Fibroblast of pulmonary artery (primary cell): ENCODE data around the gene MRTFA.
"Not testable (repeated sequence)": the region's sequence is repeated elsewhere in the genome, so short reads cannot be mapped to it uniquely, and the experiment has no call there.

ENCODE experiments used
- DNase-seq: peaks from one replicate; pipeline ENCODE4 v3.0.0-alpha.2; 2010; ENCODE audit warnings: low read depth
- H3K4me3 ChIP-seq: replicated peaks from 2 replicates; pipeline ENCODE4 v1.5.1; 2011; ENCODE audit warnings: low read depth, mild to moderate bottlenecking, control low read depth, low read length, moderate library complexity
- CTCF ChIP-seq: IDR thresholded peaks from 2 replicates; pipeline ENCODE4 v1.5.1; 2011; ENCODE audit warnings: mild to moderate bottlenecking, control low read depth, low read length, inconsistent platforms; ENCODE audit errors: missing control alignments

Gene MRTFA

GRCh38 chr22:40553014-40553554, 83.4 kb downstream of the MRTFA start:
- no peak overlapping the region for H3K4me3 ChIP-seq
- DNase-seq: no peak
- TF ChIP-seq CTCF: no peak

GRCh38 chr22:40552070-40552469, 84.4 kb downstream of the MRTFA start:
- no peak for TF ChIP-seq CTCF
- H3K4me3 ChIP-seq: no peak overlapping the region
- DNase-seq: no peak

- TF ChIP-seq CTCF: no peak
- no peak for DNase-seq
- no peak overlapping the region for H3K4me3 ChIP-seq
These were observed 88.8 kb downstream of the MRTFA start for GRCh38 chr22:40547729-40548143.

- no peak for DNase-seq
- TF ChIP-seq CTCF: no peak
- H3K4me3 ChIP-seq: no peak overlapping the region
These were observed 91.8 kb downstream of the MRTFA start for GRCh38 chr22:40544758-40545157.

- no peak for TF ChIP-seq CTCF
- no peak overlapping the region for H3K4me3 ChIP-seq
- DNase-seq: no peak
These were observed 93.5 kb downstream of the MRTFA start for GRCh38 chr22:40542821-40543540.

- no peak overlapping the region for H3K4me3 ChIP-seq
- DNase-seq: no peak
- TF ChIP-seq CTCF: no peak
These were observed 95.2 kb downstream of the MRTFA start for GRCh38 chr22:40541300-40541699.

- DNase-seq: no peak
- TF ChIP-seq CTCF: no peak
- H3K4me3 ChIP-seq: no peak overlapping the region
These were observed 96.3 kb downstream of the MRTFA start for GRCh38 chr22:40540265-40540664.

- H3K4me3 ChIP-seq, DNase-seq: not testable (repeated sequence)
These were observed 100.4 kb downstream of the MRTFA start for GRCh38 chr22:40536149-40536548.
